NCI-H2107 (cell line): Measurements from ENCODE around the gene TBCD.

Experiments
- DNase-seq: peaks from one replicate; lab custom pipeline; 2025; lab: John Stamatoyannopoulos, UW

Gene TBCD

GRCh38 chr17:82810644-82811430 is 59.0 kb downstream of the TBCD start:
- no peak for DNase-seq

GRCh38 chr17:82812058-82812457 is 60.2 kb downstream of the TBCD start:
- no peak for DNase-seq

DNA sequence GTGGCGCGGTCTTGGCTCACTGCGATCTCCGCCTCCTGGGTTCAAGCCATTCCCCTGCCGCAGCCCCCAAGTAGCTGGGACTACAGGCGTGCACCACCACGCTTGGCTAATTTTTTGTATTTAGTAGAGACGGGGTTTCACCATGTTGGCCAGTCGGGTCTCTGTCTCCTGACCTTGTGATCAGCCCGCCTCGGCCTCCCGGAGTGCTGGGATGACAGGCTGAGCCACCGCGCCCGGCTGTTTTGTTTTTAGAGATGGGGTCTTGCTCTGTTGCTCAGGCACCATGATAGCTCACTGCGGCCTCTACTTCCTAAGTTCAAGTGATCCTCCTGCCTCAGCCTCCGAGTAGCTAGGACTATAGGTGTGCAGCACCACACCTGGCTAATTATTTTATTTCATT is 60.7 kb downstream of the TBCD start:
- no peak for DNase-seq

GRCh38 chr17:82813299-82814051 is 61.6 kb downstream of the TBCD start:
- DNase-seq, result no peak

DNA sequence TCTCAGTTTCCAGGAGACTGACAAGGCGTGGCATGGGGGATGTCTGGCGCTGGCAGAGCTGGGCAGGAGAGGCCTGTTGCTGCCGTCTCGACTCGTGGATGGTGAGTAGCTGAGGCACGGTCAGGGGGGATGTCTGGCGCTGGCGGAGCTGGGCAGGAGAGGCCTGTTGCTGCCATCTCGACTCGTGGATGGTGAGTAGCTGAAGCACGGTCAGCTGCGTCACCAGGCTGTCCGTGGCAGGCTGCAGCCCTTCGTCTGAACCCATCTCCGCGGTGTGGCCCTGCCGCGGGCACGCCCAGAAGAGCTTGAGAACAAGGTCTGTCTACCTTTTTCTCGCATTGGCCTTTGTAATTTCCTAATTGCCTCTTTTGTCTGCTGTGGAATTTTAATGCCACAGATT is 63.0 kb downstream of the TBCD start:
- DNase-seq, result no peak

DNA sequence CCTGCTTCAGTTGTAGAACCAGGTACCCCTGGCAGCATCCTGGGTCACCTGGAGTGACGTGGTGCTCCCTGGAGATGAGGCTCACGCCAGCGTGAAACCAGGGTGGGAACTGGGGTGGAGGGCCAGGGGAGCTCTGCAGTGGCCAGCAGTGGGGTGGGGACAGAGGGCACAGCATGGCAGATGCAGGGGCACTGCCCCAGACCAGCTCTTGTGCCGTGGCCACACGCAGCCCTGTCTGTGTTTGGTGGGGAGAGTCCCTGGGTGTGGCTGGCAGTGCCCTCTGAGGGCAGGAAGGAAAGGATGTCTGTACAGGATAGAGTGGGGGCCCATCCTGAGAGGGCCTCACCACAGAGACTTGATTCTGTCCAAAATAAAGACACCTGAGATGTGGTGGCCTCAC is 63.5 kb downstream of the TBCD start:
- no peak for DNase-seq

DNA sequence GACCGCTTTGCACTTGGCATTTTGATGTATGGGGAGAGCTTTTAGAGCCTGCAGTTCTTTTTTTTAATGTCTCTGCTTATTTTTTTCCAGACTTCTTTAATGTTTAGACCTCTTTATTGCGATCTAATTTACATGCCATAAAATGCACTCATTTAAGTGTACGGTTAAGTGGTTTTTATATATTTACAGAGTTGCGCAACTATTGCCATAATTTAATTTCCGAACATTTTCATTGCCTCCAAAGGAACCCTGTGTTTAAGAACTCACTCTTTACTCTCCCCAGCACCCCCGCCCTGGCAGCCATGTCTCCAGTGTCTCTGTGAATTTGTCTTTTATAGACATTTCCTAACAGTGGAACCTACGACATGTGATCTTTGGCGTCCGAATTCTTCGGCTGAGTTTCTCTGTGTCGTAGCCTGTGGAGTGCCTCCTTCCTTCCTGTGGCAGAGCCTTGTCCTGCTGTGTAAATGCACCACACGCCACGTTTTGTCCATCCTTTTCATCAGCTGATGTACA is 64.0 kb downstream of the TBCD start:
- DNase-seq, result no peak

DNA sequence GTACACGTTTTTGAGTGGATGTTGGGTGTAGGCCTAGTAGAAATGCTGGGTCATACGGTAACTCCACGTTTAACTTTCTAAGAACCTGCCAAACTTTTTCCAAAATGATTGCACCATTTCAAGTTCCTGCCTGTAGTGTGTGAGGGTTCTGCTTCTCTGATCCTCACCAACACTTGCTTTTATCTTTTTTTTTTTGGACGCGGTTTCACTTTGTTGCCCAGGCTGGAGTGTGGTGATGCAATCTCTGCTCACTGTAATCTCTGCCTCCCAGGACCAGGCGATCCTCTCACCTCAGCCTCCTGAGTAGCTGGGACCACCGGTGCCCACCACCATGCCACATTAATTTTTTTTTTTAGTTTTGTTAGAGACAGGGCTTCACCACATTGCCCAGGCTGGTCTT is 64.5 kb downstream of the TBCD start:
- no peak for DNase-seq

DNA sequence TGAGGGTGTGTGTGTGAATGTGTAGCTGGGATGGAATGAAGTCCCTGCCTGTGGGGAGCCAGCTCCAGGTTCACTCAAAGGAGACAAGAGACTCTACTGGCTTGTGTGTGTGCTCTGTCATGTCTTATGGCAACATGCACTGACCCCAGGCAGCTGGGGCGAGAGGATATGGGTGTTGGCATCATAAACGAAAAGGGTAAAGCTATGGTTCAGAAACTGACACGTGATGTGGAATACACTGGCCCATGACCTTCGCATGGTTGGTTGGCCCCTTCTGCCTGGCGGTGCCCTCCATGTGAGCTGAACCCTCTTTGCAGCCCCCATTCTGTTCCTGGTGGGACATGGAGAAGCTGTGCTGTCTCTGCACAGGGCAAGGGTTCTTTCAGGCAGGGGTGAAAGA is 66.1 kb downstream of the TBCD start:
- no peak for DNase-seq

GRCh38 chr17:82820278-82821251 is 68.7 kb downstream of the TBCD start:
- DNase-seq, result no peak

DNA sequence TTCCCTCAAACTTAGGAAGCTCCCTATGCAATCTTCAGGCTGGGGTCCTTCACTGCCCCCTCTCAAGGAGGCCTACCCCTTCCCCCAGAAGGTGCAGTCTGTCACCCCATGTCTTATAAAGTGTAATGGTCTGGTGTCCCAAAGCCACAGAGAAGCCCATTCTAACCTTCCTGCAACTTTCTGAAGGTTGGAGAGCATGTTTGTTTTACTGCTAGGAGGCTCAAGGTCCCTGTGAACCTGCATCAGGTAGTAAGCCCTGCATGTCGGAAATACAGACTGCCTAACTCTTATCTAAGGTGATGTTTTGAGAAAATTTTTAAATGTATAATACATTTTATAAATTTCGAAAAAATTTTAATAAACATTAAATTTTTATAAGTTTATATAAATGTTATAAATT is 69.7 kb downstream of the TBCD start:
- DNase-seq, result no peak

- no peak for DNase-seq
Observed at GRCh38 chr17:82822281-82822680, 70.4 kb downstream of the TBCD start.

DNA sequence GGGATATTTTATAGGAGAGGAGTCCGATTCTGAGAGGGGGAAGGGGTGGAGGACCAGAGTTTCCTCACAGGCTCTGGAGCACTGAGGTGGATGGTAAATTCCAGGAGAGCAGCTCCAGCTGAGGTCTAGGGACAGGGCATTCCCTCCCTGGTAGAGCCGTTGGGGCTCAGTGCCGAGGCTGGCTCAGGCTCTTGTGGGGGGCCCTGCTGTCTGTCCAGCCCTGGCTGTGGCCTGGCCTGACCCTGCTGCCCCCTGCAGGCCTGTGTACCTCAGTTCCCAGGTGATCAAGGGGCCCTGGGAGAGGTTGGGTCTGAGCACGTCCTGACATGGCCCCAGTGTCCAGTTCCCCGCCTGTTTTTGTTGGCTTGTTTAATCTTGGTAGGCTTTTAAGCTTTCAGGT is 71.1 kb downstream of the TBCD start:
- DNase-seq, result no peak

- DNase-seq, result no peak
Observed at GRCh38 chr17:82825540-82826124, 73.8 kb downstream of the TBCD start.

DNA sequence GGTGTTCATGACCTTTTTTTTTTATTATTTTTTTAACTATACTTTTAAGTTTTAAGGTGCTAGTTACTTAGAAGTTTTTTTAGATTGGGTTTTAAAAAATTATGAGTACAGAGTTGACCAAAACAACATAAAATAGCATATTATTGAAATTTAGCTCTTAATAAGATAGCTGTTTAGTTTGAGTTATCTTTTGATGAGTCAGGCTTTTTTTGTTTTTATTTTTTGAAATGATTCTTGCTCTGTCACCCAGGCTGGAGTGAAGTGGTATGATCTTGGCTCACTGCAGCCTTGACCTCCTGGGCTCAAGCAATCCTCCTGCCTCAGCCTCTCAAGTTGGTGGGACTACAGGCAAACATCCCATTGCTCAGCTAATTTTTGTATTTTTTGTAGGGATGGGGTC is 74.3 kb downstream of the TBCD start:
- DNase-seq, result no peak

DNA sequence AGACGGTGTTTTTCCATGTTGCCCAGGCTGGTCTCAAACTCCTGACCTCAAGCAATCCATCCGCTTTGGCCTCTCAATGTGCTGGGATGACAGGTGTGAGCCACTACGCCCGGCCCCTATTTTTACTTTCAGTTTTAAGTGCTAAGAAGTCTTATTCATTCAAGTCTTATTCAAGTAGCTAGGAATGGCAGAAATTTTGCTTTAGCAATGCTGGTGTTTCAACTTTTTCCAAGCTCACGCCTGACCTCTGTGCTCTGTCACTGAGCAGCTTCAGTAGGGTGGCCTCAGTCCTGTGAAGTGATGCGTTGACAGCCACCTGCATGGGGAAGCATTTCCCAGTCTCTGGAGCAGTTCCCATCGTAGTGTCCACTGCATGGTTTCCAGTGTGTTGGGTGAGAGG is 75.1 kb downstream of the TBCD start:
- no peak for DNase-seq

DNA sequence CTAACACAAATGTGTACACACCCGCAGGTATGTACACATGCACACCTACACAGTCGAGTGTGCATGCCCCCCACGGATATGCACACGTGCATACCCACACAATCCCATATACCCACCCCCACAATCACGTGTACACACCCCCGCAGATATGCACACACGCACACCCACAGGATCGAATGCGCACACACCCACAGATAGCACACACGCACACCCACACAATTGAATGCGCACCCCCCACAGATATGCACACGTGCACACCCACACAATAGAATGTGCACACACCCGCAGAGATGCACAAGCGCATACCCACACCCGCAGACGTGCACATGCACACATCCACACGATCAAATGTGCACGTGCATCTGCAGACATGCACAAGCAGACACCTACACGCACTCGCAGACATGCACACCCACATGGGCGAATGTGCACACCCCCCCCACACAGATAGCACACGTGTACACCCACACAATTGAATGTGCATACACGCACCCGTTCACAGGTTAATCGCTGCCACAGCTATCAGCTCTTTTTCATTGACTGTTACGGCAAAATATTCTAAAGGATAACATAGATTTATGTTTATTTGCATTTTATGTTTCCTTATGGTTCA is 77.1 kb downstream of the TBCD start:
- no peak for DNase-seq

DNA sequence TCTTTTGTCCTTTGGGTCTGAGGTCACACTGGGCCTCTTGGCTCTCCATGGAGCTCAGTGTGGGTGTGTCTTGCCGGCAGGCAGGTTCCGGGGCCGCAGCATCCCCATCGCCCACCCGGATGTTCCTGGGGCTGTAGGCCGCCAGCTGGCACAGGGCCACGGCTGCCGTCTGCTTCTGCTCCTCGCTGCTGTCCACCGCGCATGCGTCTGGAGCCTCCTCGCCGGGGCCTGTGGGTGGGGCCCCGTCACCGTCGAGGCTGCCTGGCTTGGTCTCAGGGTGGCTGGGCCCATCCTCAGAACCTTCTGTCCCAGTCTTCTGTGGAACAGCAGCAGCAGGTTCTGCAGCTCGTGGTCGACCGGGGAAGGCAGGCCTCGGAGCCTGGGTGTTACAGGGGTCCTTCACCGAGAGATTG is 78.4 kb downstream of the TBCD start:
- no peak for DNase-seq

GRCh38 chr17:82831041-82831817 is 79.4 kb downstream of the TBCD start:
- DNase-seq, result no peak

DNA sequence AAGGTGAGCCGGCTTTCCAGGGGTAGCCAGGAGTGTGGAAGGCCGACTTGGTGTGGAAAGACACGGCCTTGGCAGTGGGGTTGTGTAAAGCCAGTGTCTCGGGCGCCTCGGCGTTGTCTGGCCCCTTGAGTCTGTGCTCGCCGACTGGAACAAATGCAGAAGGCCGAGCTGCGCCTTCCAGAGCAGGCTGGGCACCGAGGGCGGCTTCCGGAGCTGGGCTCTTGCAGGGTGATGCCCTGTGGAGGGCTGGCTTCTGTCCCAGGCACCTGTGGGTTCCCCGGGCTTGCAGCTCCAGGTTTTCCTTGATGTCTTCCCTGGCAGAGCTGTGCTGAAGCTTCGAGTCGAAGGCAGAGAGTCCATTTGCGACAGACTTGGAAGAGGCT is 79.9 kb downstream of the TBCD start:
- DNase-seq, result no peak

DNA sequence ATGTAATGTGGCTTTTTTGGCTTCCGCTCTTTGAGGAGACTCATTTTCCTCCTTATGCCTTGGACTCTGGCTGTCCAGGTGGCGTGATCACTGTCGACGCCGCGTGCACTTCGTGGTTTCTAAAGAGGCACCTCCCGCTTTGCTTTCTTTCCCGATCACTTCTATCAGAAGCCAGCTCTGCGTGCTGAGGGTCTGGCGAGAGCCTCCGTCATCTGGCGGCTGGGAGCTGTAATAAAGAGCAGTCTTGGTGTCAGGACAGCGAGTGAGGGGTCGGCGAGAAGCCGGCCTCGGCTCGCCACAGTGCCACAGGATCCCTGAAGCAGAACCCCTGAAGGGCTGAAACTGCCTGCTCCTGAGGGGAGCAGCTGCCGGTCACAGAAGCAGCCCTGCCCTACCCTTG is 80.5 kb downstream of the TBCD start:
- peak; percentile 57 for DNase-seq
